D721Med (cell line): ENCODE data around the gene KCNH6.

ENCODE experiments used
- DNase-seq: peaks from one replicate; pipeline ENCODE4 v3.0.0; 2011; ENCODE audit warnings: low spot score; ENCODE audit not compliant: insufficient read length
- FAIRE-seq: peaks from 2 replicates; lab custom pipeline; 2011; peaks lifted over from hg19 to GRCh38; lab: Jason Lieb, UNC
- CTCF ChIP-seq: IDR thresholded peaks from 2 replicates; pipeline ENCODE4 v1.5.1; 2012; ENCODE audit warnings: mild to moderate bottlenecking, control low read depth; ENCODE audit not compliant: insufficient read depth; ENCODE audit errors: missing control alignments

The KCNH6 gene

GRCh38 chr17:63523253-63523855 lies at the start of gene KCNH6:
KCNH6 (plus strand) TSS chr17:63523358; CDS start chr17:63523414, 56 bp downstream.
- TF ChIP-seq CTCF: peak; percentile 15
- DNase-seq (no peak), FAIRE-seq (no peak)

GRCh38 chr17:63474174-63474573 lies 49.0 kb upstream of the KCNH6 start:
- FAIRE-seq: no peak
- DNase-seq: no peak
- TF ChIP-seq CTCF: no peak

- FAIRE-seq (no peak), DNase-seq (no peak)
- no peak for TF ChIP-seq CTCF
Observed at GRCh38 chr17:63474586-63475460, 48.3 kb upstream of the KCNH6 start.

- FAIRE-seq (no peak), DNase-seq (no peak)
- no peak for TF ChIP-seq CTCF
Observed at GRCh38 chr17:63475491-63476412, 47.4 kb upstream of the KCNH6 start.

- TF ChIP-seq CTCF: no peak
- DNase-seq: peak; percentile 70
- no peak for FAIRE-seq
Observed at GRCh38 chr17:63476459-63476853, 46.7 kb upstream of the KCNH6 start.

- FAIRE-seq: no peak
- DNase-seq: peak; percentile 83
- TF ChIP-seq CTCF: no peak
Observed at GRCh38 chr17:63476854-63477479, 46.2 kb upstream of the KCNH6 start, which contains the start of gene ACE. ACE (plus strand) TSS chr17:63477061; CDS start chr17:63477095, 34 bp downstream.
